Epithelial cell of proximal tubule (primary cell): ENCODE data around the gene OR13C8. TPM values are rescaled to one million over a fixed set of nuclear protein-coding genes. Genes with fewer than 3 reads are reported as not detected.

Experiments
- DNase-seq: peaks from one replicate; pipeline ENCODE4 v3.0.0-alpha.2; 2011; ENCODE audit warnings: low read depth
- H3K4me3 ChIP-seq: 2 replicates; pipeline ENCODE4 v1.5.1; 2011; ENCODE audit warnings: low read depth, mild to moderate bottlenecking, low read length
- total RNA-seq: library from RNA; depleted of rRNA; stranded (reverse); fragments of >200 nt; gene quantifications from 2 replicates; pipeline ENCODE4 v1.2.3, GENCODE V29; 2015
- TF ChIP-seq, protein P1 (sequence below): conservative IDR thresholded peaks from 2 replicates; pipeline ENCODE4 v1.5.1; 2012; ENCODE audit warnings: low read depth, mild to moderate bottlenecking, low read length

OR13C8 gene
- total RNA-seq, 1 donor from 2014 or later = not detected

- TF ChIP-seq, protein P1, sequence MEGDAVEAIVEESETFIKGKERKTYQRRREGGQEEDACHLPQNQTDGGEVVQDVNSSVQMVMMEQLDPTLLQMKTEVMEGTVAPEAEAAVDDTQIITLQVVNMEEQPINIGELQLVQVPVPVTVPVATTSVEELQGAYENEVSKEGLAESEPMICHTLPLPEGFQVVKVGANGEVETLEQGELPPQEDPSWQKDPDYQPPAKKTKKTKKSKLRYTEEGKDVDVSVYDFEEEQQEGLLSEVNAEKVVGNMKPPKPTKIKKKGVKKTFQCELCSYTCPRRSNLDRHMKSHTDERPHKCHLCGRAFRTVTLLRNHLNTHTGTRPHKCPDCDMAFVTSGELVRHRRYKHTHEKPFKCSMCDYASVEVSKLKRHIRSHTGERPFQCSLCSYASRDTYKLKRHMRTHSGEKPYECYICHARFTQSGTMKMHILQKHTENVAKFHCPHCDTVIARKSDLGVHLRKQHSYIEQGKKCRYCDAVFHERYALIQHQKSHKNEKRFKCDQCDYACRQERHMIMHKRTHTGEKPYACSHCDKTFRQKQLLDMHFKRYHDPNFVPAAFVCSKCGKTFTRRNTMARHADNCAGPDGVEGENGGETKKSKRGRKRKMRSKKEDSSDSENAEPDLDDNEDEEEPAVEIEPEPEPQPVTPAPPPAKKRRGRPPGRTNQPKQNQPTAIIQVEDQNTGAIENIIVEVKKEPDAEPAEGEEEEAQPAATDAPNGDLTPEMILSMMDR = no peak
- DNase-seq = no peak
- no peak overlapping the region for H3K4me3 ChIP-seq
Observed at GRCh38 chr9:104617418-104617817, 48.5 kb downstream of the OR13C8 start.

DNA sequence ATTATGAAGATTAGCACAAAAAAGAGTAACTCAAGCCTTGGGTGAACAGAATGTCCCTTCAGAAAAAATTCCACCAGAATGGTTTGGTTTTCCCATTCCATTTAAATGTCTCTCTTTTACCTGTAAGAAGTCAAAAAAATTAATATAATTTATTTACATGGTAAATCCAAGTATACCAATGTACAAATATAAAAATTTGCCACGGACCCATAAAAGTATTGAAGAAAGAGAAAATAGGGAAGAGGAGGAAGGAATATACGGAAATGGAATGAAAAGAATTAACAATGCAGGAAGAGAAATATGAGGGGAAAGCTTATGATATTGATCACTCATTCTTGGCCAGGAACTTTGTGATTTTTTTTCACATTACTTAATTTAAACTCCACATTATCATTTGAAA lies 49.1 kb downstream of the OR13C8 start, which contains the start of gene OR13C9:
Gene OR13C9 (minus strand): TSS at position 101 of the 400 bp plus-strand sequence. CDS start 0 bp downstream, at position 101.
- H3K4me3 ChIP-seq = no peak within 1 kb of the TSS
- TF ChIP-seq, protein P1 = no peak
- no peak for DNase-seq

Other genes with a start within 250 kb of the OR13C8 start
- gene OR13F1, start 64.9 kb upstream of the OR13C8 start, total RNA-seq = not detected in 2 replicates
- not detected in 2 replicates for gene OR13C4, start 42.0 kb upstream of the OR13C8 start, total RNA-seq
- gene OR13C3, start 32.3 kb upstream of the OR13C8 start, total RNA-seq = not detected in 2 replicates
- not detected in 2 replicates for gene OR13C5, start 30.2 kb downstream of the OR13C8 start, total RNA-seq
- gene OR13C2, start 36.5 kb downstream of the OR13C8 start, total RNA-seq = not detected in 2 replicates
- gene OR13C9, start 49.0 kb downstream of the OR13C8 start, total RNA-seq = not detected in 2 replicates
- not detected in 2 replicates for gene OR13D1, start 125.3 kb downstream of the OR13C8 start, total RNA-seq
- 34.4 and 34.7 TPM in 2 replicates for gene NIPSNAP3A, start 178.5 kb downstream of the OR13C8 start, total RNA-seq
- gene NIPSNAP3B, start 195.0 kb downstream of the OR13C8 start, total RNA-seq = 0.58 TPM in 1 of 2 replicates, not detected in the other